HG03280 (cell line): ENCODE measurements around the gene ARMC12.

ENCODE experiments used
- ATAC-seq: cut with Tn5 transposase; IDR thresholded peaks from one replicate; pipeline ENCODE4 v1.9.1; 2021; ENCODE audit warnings: mild to moderate bottlenecking, moderate library complexity; ENCODE audit not compliant: unreplicated experiment

Gene ARMC12

DNA sequence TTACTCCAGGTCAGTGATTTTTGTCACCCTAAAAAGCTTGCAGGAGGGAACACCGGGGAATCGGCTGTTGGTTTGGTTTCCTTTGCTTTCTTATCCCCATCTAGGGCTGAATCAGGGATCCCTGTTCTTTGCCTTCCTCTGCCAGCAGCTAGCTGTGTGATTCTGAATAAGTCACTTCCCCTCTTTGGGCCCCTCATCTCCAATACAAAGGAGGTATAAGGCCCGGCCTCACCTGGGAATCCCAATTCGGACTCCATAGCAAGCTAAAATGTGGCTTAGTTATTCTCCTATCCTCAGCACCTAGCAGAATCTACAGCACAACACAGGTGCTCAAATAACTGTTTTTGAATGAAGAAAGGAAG lies 18.5 kb upstream of the ARMC12 start:
- no peak for ATAC-seq

DNA sequence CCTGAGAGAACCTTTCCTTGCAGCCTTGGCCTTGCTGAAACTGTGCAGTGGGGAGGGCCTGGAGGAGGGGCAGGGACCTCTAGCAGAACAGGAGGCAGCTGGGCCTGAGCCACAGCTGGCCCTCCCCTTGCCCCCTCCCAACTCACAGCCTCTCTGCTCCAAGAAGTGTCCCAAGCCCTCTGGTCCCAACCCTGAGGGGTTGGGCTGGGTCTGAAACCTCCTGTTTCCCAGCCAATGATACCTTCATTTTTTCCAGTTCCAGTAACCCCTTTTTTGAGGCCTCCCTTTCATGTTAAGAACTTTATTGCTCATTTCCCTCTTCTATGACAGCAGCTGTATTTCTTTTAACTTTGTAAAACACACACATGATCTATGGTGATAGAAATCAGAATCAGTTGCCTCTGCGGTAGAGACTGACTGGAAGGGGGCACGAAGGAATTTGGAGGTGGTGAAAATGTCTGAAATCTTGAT lies 17.9 kb upstream of the ARMC12 start:
- ATAC-seq: no peak

DNA sequence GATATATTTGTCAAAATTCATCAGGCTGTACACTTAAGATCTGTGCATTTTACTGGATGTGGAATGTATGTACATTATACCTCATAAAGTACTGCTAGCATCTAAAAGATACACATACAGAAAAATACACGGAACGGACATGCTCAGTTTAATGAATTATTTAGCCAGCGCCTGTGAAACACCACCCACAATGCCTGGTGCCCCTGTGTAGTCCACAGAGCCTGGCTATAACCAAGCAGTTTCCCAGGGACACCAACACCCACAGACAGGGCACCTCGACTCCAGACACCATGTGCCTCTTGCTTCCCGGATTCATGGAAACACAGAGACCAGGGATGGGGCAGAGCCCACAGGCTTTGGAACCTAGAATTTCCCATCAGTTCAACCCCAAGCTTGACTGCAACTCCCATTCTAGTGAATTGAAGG lies 17.4 kb upstream of the ARMC12 start:
- ATAC-seq: no peak

DNA sequence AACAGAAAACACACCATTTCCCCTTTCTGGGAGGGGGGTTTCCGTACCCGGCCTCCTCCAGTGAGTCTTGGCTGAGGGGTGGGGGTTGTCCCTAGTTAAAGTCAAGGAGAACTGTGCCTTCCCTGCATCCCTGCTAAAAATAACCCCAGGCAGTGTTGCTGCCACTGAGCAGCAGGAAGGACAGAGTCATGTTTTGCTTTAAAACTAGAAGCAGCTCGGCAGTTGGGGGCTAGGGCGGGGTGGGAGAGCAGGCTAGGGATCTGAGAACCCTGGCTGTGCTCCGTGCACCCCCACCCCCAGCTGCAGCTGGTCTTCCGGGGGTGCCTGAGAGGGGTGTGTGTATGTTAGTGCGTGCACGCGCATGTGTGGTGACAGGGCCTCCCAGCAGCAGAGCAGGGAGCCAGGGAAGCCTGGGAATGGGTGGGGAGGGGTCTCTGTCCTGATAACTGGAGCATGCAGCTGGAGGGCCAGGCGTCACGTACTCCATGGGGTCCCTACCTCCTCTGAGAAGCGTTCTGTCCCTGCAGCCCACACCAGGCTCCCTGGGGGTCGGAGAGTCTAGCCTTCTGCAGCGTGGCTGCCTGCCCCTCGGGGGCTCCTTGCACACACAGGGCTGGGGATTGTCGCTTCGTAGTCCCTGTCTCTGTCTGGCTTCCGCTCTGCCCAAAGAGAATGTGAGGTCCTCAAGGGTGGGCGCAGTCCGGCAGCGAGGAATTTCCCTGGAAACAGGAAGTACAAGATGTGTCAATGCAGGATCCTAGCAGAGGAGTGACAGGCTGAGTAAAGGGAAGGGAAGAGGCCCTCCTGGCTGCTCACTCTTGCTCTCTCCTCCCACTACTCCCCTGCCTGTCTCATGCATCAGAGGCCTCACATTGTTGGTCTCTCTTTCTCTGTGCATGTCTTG lies 16.8 kb upstream of the ARMC12 start:
- peak; percentile 64 for ATAC-seq

DNA sequence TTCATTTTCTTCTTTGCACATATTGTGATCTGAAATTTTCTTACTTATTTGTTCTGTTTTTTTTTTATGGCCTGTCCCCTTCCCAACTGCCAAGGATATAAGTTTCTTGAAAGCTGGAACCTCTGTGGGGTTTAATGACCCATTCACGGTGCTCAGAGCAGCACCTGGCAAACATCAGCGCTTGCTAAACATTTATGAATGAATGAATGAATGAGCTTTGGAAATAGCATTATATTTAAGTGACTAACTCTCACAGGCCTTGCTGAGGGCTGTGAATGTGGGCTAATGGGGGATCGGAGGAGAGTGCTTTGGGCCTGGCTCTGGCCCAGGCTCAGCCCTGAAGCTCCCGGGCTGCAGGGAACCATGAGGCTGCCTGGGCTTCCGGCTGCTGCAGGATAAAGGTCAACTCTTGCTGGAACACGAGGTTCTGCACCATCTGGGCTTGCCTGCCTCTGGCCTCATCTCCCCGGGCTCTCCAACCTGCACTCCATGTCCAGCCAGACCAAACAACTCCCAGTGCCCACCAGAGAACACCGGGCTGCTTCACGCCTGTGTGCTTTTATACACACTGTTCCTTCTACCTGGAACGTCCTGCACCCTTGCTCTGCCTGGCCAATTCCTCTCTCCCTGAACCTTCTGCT lies 14.6 kb upstream of the ARMC12 start:
- ATAC-seq: no peak

DNA sequence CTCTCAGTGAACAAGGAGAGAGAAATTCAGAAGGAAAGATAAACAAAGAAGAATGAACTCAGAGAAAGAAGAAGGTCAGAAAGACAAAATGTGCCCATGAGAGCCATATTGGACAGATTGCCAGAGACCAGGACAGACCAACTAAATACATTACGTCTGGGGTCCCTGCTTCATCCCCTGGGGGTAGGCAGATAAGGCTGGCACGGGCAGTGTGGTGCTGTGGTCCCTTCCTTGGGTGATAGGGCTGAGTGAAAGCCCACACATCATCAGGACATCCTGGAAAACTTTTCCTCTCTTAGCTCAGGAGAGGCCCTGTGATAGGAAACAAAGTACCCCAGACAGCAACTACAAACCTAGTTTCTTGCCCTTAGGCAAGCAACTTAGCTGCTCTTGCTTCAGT lies 13.2 kb upstream of the ARMC12 start:
- ATAC-seq: no peak

DNA sequence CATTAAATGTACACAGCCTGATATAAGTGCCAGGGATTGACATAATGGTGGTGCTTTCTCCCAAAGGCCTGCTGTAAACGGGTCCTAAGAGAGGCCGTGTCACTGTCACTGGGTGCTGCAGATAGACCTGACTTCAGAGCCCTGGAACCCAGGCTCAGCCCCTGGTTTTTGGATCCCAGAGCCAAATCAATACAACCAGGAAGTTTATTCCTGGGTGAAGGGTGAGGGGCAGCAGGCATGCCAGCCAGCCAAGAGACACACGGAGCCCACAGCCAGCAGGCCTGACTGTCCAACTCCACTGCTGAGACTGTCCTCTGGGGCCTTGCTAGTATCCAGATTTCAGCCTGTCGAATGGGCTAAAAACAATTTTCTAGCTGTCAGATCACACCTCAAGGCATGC lies 12.8 kb upstream of the ARMC12 start:
- no peak for ATAC-seq

DNA sequence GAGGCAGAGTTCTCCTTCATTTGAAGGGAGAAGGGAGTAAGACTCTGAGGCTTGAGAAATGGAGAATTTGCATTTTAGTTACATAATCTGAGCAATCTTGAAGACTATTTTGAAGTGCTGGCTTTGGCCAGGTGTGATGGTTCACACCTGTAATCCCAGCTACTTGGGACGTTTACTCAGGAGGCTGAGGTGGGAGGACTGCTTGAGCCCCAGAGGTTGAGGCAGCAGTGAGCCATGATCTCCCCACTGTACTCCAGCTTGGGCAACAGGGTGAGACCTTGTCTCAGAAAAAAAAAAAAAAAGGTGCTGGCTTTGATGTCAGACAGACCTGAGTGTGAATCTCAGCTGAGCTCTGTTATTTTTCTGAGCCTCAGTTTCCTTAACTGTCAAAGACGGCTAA lies 12.4 kb upstream of the ARMC12 start:
- no peak for ATAC-seq

DNA sequence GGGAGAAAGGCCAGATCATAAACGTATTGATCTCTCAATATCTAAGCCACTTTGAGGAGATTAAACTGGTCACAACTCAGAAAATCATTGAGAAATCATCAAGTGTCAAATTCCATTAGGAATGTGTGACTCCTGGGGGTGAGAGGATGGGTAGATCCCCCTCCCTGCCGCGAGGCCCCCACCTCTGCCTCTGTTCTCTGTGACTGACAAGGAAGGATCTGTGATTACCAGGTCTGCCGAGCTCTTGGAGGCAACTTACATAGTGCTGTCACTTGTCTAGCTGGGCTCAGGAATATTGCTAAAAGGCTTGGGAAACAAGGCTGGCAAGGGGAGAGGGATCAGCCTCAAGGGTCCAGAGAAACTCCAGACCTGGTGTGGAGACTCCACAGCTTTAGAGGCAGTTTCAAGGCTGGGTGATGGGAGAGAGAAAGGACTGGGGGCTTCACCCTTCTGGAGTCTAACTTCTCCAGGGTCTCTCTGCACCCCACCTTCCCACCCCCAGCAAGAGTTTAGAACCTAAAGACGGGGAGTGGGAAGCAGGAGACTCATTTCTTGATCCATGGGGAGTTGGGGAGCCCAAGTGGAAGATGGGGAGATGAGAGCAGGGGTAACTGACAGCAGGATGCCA lies 11.6 kb upstream of the ARMC12 start:
- ATAC-seq: no peak

DNA sequence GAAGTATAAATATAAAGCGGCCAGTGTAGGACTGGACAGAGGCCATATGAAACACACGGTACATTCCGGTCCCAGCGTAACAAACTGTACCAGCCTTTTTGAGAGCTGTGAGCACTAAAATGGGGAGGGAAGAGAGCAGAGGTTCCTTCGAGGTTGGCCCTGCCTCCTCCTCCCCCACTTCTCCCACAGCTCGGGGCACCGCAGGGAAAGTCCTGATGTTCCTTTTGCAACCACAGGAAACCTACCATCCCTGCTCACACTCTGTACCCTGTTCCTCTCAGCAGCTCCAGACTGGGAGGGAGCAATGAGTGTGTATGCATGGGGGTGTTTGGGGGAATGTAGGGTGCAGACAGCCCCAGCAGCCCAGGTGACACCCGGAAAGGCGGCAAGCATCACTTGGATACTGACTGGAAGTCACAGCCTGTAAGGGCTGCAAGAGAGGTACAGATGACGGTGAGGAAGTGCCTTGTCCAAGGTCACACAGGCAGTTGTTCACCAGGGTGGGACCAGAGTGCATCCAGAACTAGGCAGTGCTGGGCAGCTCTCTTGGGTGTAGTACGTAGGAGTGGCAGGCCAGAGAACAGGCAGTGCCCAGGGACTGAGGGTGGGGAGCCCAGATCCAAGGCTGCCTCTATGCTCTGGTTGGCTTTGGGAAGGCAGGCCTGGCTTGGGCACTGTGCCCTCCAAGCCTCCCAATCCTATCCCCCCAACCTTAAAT lies 11.0 kb upstream of the ARMC12 start:
- ATAC-seq: no peak

DNA sequence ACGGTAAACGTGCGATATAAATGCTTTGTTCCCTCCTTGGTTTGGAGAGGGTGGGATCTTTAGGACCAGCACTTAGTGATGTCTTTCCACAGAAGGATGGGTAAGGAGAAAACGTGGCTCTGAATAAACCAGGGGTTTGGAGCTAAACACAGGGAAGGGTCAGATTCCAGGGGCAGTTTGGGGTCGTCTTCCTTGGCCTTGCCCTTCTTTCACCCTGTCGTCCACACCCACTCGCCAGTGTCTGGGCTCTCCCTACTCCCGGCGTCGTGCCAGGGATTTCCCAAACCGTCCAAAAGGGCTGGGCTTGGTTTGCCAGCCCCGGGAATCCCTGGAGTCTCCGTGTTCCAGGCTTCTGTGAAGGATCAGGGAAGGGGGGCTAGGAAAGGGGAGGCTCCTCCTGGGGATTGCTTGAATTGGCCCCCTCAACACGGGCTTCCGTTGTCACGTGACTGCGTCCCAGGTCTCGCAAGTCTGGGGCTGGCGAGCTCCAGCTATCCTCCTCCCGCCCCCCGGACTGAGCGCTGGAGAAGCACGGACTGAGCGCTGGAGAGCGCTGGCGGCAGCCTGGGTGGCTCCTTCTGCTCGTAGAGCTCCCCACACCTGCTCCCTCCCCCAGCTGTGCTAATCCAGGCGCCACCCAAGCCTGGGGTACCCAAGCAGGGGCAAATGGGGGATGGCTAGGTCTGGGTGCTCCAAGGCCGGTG lies 9.4 kb upstream of the ARMC12 start:
- ATAC-seq: peak; percentile 9

DNA sequence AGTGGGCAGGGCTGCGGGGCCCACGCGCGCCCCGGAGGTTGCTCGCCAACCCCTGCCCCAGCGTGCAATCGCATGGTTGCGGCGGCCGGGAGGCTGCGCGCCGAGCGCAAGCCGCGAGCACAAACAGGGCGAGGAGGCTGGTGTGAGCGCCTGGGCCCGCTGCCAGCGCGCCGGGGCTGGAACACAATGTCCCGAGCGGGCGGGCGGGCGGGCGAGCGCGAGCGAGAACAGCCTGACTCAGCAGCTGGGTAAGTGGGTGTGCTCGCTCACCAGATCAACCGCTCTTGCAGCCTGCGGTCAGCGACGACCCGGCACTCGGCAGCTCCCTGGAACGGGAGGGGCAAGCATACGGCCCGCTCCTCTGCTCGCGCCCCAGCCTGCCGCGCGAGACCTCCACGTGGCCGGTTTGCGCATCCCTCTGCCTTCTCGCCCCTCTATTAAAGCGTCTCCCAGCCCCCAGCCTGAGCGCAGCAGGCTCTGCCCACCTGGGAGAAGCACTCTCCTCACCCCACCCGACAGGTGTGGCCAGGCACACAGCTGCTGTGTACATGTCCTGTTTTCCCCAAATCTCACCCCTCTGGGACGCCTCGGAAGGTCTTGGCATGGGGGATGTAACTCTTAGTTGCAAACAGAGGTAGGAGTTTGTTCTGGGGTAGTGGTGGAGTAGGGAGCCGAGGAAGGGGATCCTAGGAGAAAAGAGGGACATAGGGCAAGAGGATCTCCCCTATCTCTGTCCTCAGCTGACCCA lies 8.7 kb upstream of the ARMC12 start:
- peak; percentile 32 for ATAC-seq

DNA sequence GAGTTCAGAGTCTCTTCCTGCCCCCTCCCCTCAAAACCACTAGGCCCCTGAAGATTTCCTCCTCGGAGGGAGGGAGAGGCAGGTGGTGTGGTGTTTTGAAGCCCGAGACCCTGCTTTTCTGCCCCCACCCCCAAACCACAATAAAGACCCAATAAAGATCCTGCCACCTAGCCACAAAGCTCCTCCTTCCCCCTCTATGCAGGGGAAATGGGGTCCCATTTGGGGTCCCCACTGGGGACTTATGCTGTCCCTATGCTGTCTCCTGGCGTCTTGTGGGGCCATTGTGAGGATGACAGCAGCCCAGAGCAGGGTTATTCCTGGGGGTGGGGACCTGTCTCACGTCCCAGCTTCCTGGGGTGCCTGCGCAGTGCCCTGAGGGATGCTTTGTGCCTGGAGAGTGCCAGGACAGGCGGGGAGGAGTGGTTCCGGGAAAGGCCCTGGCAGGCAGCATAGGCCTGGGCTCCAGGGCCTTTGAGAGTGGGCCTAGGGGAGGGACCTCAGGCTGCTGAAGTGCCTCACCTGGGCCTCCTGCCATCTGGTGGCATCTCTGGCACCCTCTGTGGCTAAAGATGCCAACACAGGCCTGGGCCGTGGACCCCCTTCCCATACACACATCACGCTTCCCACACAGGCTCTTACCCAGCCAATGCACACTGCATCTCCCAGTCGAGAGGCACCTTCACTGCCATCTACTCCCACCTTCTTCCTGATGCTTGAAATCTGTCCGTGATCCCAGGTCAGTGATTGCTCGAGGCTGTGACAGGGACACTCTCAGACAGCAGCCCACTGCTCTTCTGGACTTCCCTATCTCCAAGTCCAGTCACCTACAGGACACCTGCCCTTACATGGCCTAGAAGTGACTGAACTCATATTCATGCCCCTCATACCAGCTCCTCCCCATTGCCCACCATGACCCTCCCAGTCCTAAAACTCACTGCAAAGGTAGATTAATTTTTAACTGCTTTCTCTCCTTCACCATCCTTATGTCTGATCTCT lies 7.9 kb upstream of the ARMC12 start:
- no peak for ATAC-seq

DNA sequence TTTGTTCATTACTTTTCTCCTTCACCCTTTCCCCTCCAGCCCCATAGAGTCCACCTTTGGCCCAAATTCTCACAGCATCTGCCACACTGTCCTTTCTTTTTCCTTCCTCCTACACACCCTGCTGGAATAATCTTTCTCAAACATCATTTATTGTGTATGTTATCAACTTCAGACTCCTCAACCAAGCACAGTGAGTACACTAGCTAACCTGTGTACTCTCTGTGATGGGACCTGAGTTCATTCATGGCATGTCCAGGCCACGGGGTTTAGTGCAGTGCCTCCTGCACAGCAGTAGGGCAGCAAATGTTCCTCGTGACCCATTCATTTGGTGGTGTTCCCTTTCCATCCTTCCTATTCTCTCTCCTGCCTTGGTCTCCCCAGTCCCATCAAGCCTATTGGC lies 7.1 kb upstream of the ARMC12 start:
- no peak for ATAC-seq

DNA sequence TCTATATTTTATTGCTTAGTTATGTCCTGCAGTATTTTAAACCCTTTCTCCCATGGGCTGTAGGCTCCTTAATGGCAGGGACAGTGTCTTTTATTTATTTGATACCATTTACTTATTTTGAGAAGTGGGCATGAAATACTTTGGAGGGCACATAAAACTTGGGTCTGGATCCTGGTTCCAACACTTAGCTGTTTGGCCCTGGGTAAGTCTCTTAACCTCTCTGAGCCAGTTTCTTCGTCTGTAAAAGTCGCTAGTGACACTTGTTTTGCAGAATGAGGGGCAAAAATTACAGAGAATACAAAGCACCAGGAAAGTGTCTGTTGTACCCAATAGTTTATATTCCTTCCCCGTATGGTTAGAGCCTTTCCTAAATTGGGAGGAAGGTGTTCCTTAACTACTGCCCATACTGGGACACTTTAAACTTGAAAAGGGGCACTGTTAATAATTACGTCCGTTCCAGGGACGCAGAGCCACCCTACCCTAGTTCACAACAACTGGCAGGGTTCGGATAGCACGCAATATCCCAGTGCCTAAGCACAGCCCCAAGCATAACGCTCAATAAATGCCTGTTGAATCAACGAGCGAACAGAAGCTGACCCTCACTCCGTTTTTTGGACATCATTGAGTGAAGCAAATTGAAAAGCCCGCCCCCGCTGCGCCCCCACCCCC lies 6.0 kb upstream of the ARMC12 start:
- ATAC-seq: no peak

DNA sequence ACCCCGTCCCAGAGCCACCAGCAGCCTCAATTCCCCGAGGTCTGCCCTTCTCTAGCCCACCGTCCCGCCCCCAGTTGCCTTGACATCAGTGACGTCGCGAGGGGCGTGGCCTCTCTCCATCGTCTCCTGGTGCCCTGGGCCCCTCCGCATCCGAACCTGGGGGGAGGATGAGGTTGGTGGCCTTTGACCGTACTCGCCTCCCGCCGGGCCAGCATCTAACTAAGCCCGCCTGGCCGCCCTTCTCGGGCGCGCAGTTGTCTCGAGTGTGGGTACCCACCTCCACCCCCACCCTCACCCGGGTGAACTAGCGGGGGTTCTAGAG lies 5.5 kb upstream of the ARMC12 start:
- peak; percentile 53 for ATAC-seq

DNA sequence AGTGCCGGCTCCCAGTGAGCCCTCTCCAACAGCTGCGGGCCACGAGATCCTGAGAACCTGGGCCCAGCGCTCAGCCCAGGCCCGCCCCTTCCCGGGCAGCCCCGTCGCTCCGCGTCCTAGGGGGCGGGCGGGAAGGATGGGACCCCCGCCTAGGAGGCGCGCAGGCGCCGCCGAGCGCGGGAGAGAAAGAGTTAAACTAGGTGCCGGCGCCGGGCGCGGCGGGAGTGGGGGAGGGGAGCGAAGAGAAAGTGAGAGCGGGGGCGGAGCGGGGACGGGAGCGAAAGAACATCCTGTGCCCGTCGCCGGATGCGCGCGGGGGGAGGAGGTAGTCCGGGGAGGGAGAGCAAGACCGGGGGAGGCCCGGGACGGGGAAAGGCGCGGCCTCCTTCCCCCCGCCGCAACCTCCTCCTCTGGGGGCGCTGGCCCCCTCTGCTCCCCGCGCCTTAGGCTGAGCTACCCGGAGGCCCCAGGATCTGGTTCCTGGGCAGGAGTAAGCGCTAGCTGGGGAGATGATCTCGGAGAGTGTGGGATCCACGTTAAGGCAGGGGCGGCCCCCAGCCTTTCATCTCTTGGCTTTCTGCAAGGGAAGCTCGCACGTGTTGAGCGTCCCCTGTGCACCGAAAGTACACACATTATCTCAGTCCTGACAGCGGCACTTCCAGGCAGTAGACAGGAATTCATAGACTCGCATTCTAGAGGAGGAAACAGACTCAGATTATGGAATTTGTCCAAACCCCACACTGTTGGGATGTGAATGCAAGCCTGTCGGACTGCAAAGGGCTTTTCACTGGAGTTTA lies 4.9 kb upstream of the ARMC12 start:
- peak; percentile 50 for ATAC-seq

DNA sequence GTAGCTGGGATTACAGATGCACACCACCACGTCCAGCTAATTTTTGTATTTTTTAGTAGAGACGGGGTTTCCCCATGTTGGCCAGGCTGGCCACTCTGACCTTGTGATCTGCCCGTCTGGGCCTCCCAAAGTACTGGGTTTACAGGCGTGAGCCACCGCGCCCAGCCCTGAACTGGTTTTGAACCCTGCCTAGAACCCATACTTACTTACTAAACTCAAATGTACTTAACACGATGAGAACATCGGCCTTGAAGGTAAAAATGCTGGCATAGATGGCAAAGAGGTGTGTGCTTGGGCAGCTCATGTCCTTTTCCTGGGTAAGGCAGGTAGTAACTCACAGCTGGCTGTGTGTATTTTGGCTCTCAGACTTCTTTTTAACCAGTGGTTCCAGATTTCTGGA lies 3.2 kb upstream of the ARMC12 start:
- no peak for ATAC-seq
